OCI-LY7 (cell line): ENCODE data around the gene PIK3R4. TPM values are rescaled to one million over a fixed set of nuclear protein-coding genes. Genes with fewer than 3 reads are reported as not detected.

Experiments used
- BruUV-seq: library from RNA; stranded (reverse); fragments of 400-500 nt; replicated peaks from 2 replicates; lab custom pipeline; 2021; lab: Mats Ljungman, UMichigan
- CTCF ChIA-PET: fragments of 300-600 bp; sonication (Branson Sonifier 250); formaldehyde crosslinking; loops from one replicate; lab custom pipeline; 2022; ENCODE audit warnings: antibody characterized with exemption; ENCODE audit not compliant: unreplicated experiment; lab: Charles Lee
- POLR2A ChIA-PET: fragments of 300-600 bp; sonication (Branson Sonifier 250); formaldehyde crosslinking; loops from one replicate; lab custom pipeline; 2022; ENCODE audit warnings: antibody characterized with exemption; lab: Charles Lee
- DNase-seq: peaks from one replicate; pipeline ENCODE4 v3.0.0-alpha.2; 2015; ENCODE audit warnings: low spot score
- H2AFZ ChIP-seq: fragments of 200-600 bp; sonication (generic), shearing (Covaris generic); 2 replicates; pipeline ENCODE4 v1.6.1; 2014; ENCODE audit warnings: mild to moderate bottlenecking, antibody characterized with exemption, low read length, moderate library complexity
- H3K27ac ChIP-seq: fragments of 200-600 bp; sonication (generic); 2 replicates; pipeline ENCODE4 v1.5.1; 2014; ENCODE audit warnings: mixed run types, low read depth, mild to moderate bottlenecking, moderate library complexity, low read length, inconsistent platforms; ENCODE audit not compliant: poor library complexity, severe bottlenecking
- H3K36me3 ChIP-seq: fragments of 200-600 bp; sonication (generic); 2 replicates; pipeline ENCODE4 v1.6.1; 2014; ENCODE audit warnings: mild to moderate bottlenecking, antibody characterized with exemption, low read length, moderate library complexity, mixed read lengths; ENCODE audit not compliant: insufficient read depth
- H3K4me1 ChIP-seq: fragments of 200-600 bp; sonication (generic); 2 replicates; pipeline ENCODE4 v1.5.1; 2014; ENCODE audit warnings: mild to moderate bottlenecking, low read length; ENCODE audit not compliant: insufficient read depth, poor library complexity, severe bottlenecking
- H3K4me2 ChIP-seq: fragments of 200-600 bp; sonication (generic); 2 replicates; pipeline ENCODE4 v1.6.1; 2014; ENCODE audit warnings: mild to moderate bottlenecking, low read length
- H3K4me3 ChIP-seq: fragments of 200-600 bp; sonication (generic); 2 replicates; pipeline ENCODE4 v1.5.1; 2014; ENCODE audit warnings: mild to moderate bottlenecking, low read depth, low read length; ENCODE audit not compliant: poor library complexity, severe bottlenecking
- H3K79me2 ChIP-seq: fragments of 200-600 bp; sonication (generic); 2 replicates; pipeline ENCODE4 v1.6.1; 2016; ENCODE audit warnings: low read depth, mild to moderate bottlenecking, low read length, moderate library complexity, mixed read lengths; ENCODE audit not compliant: insufficient read depth
- H3K9me2 ChIP-seq: fragments of 200-600 bp; sonication (generic); 2 replicates; pipeline ENCODE4 v1.6.1; 2016; ENCODE audit warnings: mild to moderate bottlenecking, low read length, mixed read lengths; ENCODE audit not compliant: insufficient read depth
- H3K9me3 ChIP-seq: fragments of 200-600 bp; sonication (generic); 2 replicates; pipeline ENCODE4 v1.6.1; 2014; ENCODE audit warnings: mild to moderate bottlenecking, mixed run types, low read length, mixed read lengths
- H4K20me1 ChIP-seq: fragments of 200-600 bp; sonication (generic); 2 replicates; pipeline ENCODE4 v1.6.1; 2014; ENCODE audit warnings: mild to moderate bottlenecking, antibody characterized with exemption, low read length, moderate library complexity, mixed read lengths; ENCODE audit not compliant: insufficient read depth
- EZH2phosphoT487 ChIP-seq: fragments of 200-600 bp; sonication (generic); IDR thresholded peaks from 2 replicates; pipeline ENCODE4 v1.6.1; 2018; ENCODE audit warnings: low read depth, borderline replicate concordance, mild to moderate bottlenecking, mixed run types, antibody characterized with exemption, low read length, moderate library complexity, mixed read lengths
- intact Hi-C: fragments of 100-400 bp; cut with micrococcal nuclease; formaldehyde crosslinking; loops from one replicate; pipeline ENCODE4 v1.10.0; 2022; ENCODE audit not compliant: unreplicated experiment
- total RNA-seq, 2 experiments: library from RNA; depleted of rRNA in 1 of 2; stranded (reverse); fragments of >200 nt in 1 of 2; shearing (Covaris generic) in 1 of 2; gene quantifications; 2 replicates each; pipeline ENCODE4 v1.2.3, GENCODE V29; 2014 to 2022
- TF ChIP-seq, protein P1 (sequence below): fragments of 200-600 bp; sonication (generic); conservative IDR thresholded peaks from 2 replicates; pipeline ENCODE4 v1.5.1; 2014; ENCODE audit warnings: mild to moderate bottlenecking, antibody characterized with exemption, low read length, moderate library complexity, mixed read lengths

Gene PIK3R4
- total RNA-seq, 2 experiments from 2014 or later: 28.7 to 30.3 TPM

DNA sequence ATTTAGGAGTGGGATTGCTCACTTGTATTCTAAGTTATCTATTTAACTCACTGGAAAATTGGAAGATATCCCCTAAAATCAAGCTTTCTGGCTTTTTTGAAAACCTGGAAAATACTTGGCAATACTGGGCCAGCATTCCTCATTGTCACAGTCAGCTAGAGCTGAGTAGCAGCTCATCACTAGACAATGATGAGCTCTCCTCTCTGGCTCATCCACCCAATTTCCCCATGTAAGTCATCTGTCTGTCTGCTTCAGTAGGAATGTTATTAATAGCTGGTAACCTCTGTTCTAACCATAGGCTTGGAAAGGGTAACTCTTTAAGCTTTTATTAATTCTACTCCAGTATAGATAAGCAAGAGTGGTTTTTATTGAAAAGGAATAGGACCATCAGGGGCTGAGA, 39.7 kb upstream of the PIK3R4 start:
- Histone ChIP-seq H3K4me1 (no peaks in the 10 kb centered on the region), H3K27ac (no peak overlapping the region), H3K9me2 (no peaks in the 10 kb centered on the region), H2AFZ (no peak overlapping the region), H3K4me3 (no peak overlapping the region), H3K79me2 (no peaks in the 10 kb centered on the region), H3K9me3 (no peaks in the 10 kb centered on the region), H3K36me3 (no peaks in the 10 kb centered on the region), H3K4me2 (no peak overlapping the region), H4K20me1 (no peaks in the 10 kb centered on the region)
- no peak for DNase-seq
- TF ChIP-seq, protein P1, sequence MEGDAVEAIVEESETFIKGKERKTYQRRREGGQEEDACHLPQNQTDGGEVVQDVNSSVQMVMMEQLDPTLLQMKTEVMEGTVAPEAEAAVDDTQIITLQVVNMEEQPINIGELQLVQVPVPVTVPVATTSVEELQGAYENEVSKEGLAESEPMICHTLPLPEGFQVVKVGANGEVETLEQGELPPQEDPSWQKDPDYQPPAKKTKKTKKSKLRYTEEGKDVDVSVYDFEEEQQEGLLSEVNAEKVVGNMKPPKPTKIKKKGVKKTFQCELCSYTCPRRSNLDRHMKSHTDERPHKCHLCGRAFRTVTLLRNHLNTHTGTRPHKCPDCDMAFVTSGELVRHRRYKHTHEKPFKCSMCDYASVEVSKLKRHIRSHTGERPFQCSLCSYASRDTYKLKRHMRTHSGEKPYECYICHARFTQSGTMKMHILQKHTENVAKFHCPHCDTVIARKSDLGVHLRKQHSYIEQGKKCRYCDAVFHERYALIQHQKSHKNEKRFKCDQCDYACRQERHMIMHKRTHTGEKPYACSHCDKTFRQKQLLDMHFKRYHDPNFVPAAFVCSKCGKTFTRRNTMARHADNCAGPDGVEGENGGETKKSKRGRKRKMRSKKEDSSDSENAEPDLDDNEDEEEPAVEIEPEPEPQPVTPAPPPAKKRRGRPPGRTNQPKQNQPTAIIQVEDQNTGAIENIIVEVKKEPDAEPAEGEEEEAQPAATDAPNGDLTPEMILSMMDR: no peak
- no peak for TF ChIP-seq EZH2phosphoT487
- CTCF ChIA-PET: no interaction called here
- no TSS peak for BruUV-seq
- intact Hi-C loops: no loop called here
- POLR2A ChIA-PET: interaction anchor here (0.5 kb wide), 1 partner anchor 83 kb away, joined by 3 read pairs; no protein-coding TSS in a partner anchor

DNA sequence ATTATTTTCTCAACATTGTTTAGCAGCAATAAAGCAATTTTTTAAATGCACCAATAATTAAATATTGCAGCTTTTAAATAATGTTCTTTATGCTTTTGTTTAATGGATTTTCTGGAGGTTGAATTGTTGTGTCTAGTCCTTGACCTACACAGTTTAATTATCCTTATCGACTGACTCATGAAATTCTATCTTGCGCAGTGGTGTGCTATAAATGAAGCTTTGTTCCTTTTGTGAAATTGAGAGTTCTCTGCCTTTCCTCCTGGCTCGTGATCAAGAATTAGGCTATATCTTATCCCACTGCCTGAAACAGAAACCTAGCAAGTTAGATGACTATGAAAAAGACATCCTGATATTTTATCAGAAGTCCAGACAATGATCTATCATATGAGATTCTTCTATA, 37.0 kb upstream of the PIK3R4 start:
- ChIA-PET CTCF (no interaction called here), POLR2A (interaction anchor here (0.7 kb wide), 1 partner anchor 561 kb away, joined by 3 read pairs; no protein-coding TSS in a partner anchor)
- Histone ChIP-seq H2AFZ (no peak overlapping the region), H3K9me3 (no peaks in the 10 kb centered on the region), H3K4me3 (no peak overlapping the region), H4K20me1 (no peaks in the 10 kb centered on the region), H3K9me2 (no peaks in the 10 kb centered on the region), H3K4me1 (no peaks in the 10 kb centered on the region), H3K27ac (no peak overlapping the region), H3K4me2 (no peak overlapping the region), H3K79me2 (no peaks in the 10 kb centered on the region), H3K36me3 (no peaks in the 10 kb centered on the region)
- no TSS peak for BruUV-seq
- no peak for DNase-seq
- intact Hi-C loops: no loop called here
- TF ChIP-seq, protein P1: no peak
- TF ChIP-seq EZH2phosphoT487: no peak

DNA sequence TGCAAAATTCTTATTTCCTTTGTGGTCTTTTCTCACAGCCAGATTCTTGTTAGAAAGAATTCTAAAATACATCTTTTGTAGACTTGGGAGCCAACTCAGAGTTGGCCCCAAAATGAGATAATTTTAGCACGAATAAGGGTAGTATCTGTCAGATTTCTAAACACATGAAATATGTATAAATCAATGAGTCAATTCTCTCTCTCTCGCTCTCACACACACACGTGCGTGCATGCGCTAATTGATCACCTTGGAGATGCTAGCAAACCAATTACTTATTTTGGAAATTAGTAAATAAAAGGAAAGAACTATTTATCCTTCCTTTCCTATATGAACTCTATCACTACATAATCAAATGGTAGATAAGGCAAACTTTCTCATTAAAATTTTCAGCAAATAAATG, 32.9 kb upstream of the PIK3R4 start:
- intact Hi-C loops: no loop called here
- Histone ChIP-seq H3K4me3 (no peak overlapping the region), H3K9me3 (no peaks in the 10 kb centered on the region), H3K36me3 (no peaks in the 10 kb centered on the region), H3K9me2 (no peaks in the 10 kb centered on the region), H3K4me2 (no peak overlapping the region), H4K20me1 (no peaks in the 10 kb centered on the region), H2AFZ (no peak overlapping the region), H3K4me1 (no peaks in the 10 kb centered on the region), H3K27ac (no peak overlapping the region), H3K79me2 (no peaks in the 10 kb centered on the region)
- ChIA-PET POLR2A (no interaction called here), CTCF (no interaction called here)
- DNase-seq: no peak
- BruUV-seq: no TSS peak
- no peak for TF ChIP-seq EZH2phosphoT487
- TF ChIP-seq, protein P1: no peak
